Nucleus accumbens (tissue), 56 donors: ENCODE results near the gene VAV2.

ENCODE experiments used
- DNase-seq, 56 donors: peaks; one replicate each; lab custom pipeline; 2025; lab: John Stamatoyannopoulos, UW

VAV2 gene

GRCh38 chr9:133727876-133728441 is 264.2 kb downstream of the VAV2 start:
- no peak for DNase-seq

- DNase-seq = no peak
These were observed 264.7 kb downstream of the VAV2 start for GRCh38 chr9:133727277-133727875.

GRCh38 chr9:133726401-133727276 is 265.5 kb downstream of the VAV2 start:
- peak in 9 of 56 donors; percentile 11 to 58 (median 34) for DNase-seq

GRCh38 chr9:133725886-133726285 is 266.2 kb downstream of the VAV2 start:
- no peak for DNase-seq

GRCh38 chr9:133718563-133719315 is 273.4 kb downstream of the VAV2 start:
- no peak for DNase-seq

- no peak for DNase-seq
These were observed 274.8 kb downstream of the VAV2 start for GRCh38 chr9:133717113-133718031.

GRCh38 chr9:133716564-133717112 is 275.5 kb downstream of the VAV2 start:
- peak in 1 of 56 donors; percentile 10 for DNase-seq

GRCh38 chr9:133715866-133716563 is 276.1 kb downstream of the VAV2 start:
- peak in 10 of 56 donors; percentile 6 to 57 (median 16) for DNase-seq

GRCh38 chr9:133715295-133715865 is 276.7 kb downstream of the VAV2 start:
- DNase-seq = no peak

GRCh38 chr9:133714606-133715294 is 277.4 kb downstream of the VAV2 start:
- no peak for DNase-seq

GRCh38 chr9:133713960-133714495 is 278.1 kb downstream of the VAV2 start:
- no peak for DNase-seq

GRCh38 chr9:133713150-133713959 is 278.8 kb downstream of the VAV2 start:
- DNase-seq = no peak

GRCh38 chr9:133712221-133713100 is 279.7 kb downstream of the VAV2 start:
- DNase-seq = no peak
